ENCODE measurements around the gene RAB5A.

- TF ChIP-seq CTCF (conservative IDR thresholded peaks at IDR 0.05; ENCODE audit: low read depth in 2 of 2) (no peak), EZH2 (IDR thresholded peaks at IDR 0.05; ENCODE audit: low read depth, unreplicated experiment) (no peak)
These were observed 50.6 kb downstream of the RAB5A start for GRCh38 chr3:19997502-19997901.

All from GM23338 (cell line).